HTR-8/SVneo (cell line): ENCODE data around the gene BCAS2.

Source experiments
- DNase-seq: peaks from one replicate; pipeline ENCODE4 v3.0.0; 2011; ENCODE audit warnings: low spot score, mixed read lengths; ENCODE audit not compliant: insufficient read length
- FAIRE-seq: peaks from 2 replicates; lab custom pipeline; 2011; peaks lifted over from hg19 to GRCh38; lab: Jason Lieb, UNC

Gene BCAS2

DNA sequence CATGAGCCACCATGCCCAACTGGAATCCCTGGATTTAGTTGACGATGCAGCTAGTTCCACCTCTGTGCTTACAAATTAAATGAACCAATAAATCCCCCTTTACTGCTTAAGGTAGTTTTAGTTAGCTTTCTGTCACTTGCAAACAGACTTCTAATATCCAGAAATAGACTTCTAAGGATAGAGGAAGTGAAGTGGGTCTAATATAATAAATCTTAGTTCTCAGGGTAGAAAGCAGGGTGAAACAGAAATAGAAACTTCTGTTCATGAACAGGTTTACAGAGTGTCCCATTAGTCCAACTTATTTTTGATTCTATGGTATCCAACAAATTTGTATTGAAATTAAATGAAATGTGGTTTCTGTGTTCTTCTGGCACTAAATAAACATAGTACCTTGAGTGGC lies 20.1 kb downstream of the BCAS2 start:
- FAIRE-seq, result no peak
- no peak for DNase-seq

DNA sequence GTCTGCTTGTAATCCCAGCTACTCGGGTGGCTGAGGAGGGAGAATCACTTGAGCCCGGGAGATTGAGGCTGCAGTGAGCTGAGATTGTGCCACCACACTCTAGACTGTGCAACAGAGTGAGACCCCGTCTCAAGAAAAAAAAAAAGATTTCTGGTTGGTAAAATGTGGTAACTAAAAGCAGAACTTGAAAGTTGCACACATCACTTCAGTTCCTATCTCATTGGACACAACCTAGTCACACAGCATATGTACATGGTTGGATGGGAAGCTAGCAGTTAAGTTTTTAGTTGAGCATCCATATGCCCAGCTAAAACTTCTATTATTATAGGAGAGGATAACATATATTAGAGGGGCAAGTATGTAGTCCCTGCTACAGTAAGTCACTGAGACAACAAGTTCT lies 22.1 kb downstream of the BCAS2 start:
- no peak for DNase-seq
- FAIRE-seq, result no peak

DNA sequence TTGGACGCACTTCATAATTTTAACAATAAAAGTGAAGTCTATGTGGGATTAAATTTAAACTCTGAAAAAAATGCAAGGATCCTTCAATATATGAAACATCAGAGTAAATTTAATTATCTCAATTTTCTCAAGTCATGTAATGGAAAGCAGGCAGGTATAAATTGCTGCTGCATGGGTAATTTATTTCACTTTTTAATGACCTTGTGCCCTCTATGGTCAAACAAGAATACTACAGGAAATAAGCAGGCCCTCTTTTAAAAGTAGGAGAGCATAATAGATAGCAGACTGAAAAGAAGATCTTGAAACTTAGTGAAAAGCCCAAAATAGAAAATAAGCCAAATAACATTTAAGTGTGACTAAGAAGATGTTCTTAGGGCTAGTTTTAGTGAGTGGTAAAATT lies 22.9 kb downstream of the BCAS2 start:
- FAIRE-seq, result no peak
- DNase-seq, result peak; percentile 6

DNA sequence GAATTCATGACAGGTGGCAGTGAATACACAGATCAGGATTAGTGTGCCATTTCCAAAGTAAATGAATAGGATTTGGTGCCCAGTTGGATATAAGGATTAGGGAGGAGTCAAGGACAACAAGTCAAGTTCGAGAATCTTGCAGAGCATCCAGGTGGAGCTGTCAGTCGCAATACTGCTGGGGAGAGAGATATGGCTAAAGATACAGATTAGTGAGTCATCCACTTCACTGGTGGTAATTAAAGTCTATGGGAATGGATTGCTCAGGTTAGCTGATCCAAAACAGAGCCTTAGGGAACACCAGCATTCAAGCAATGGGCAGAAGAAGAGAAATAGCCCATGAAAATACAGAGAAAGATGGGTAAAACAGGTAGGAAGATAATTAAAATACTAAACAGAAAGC lies 26.8 kb downstream of the BCAS2 start:
- FAIRE-seq (no peak), DNase-seq (no peak)

- FAIRE-seq, result no peak
- DNase-seq, result no peak
Measured at GRCh38 chr1:114552106-114552639, 29.2 kb downstream of the BCAS2 start.

- FAIRE-seq (no peak), DNase-seq (no peak)
Measured at GRCh38 chr1:114551400-114551799, 30.0 kb downstream of the BCAS2 start.

- FAIRE-seq (no peak), DNase-seq (no peak)
Measured at GRCh38 chr1:114550336-114550735, 31.1 kb downstream of the BCAS2 start.

DNA sequence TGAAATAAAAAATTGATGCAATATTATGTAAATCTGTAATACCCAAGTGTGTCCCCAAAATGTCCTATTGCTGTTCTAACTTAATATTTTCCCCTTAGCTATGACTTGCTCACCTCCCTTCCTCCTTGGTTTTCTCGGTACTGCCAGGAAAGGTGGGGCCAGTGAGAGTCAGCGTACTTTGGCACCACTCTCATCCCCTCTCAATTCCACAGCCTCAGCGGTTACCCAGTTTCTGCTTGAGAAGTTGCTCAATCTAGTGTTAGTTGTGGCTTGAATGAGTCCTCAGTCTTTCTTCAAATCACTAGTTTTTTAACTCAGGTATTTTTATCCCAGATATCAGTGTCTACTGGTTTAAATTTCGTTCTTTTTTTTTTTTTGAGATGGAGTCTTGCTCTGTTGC lies 32.3 kb downstream of the BCAS2 start:
- DNase-seq (no peak), FAIRE-seq (no peak)

- no peak for DNase-seq
- FAIRE-seq, result no peak
Measured at GRCh38 chr1:114547076-114547475, 34.3 kb downstream of the BCAS2 start.

GRCh38 chr1:114545796-114546195 lies 35.6 kb downstream of the BCAS2 start:
- no peak for FAIRE-seq
- DNase-seq, result no peak

GRCh38 chr1:114545315-114545714 lies 36.1 kb downstream of the BCAS2 start:
- no peak for DNase-seq
- FAIRE-seq, result no peak

DNA sequence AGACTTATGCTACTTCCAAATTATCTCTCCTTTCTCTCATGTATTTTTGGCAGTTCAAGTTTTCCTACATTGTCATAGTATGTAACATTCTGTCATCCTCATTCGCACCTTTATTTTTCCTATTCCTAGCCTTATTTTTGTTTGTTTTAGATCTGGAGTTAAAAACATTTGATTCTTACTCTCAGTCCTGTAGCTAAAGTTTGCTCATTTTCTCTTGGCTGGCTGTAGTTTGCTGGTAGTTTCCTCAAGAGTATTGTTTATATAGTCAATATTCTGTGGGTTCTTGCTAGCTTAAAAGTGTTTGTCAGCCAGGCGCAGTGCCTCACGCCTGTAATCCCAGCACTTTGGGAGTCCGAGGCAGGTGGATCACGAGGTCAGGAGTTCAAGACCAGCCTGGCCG lies 40.6 kb downstream of the BCAS2 start:
- DNase-seq, result no peak
- no peak for FAIRE-seq

GRCh38 chr1:114540272-114540671 lies 41.1 kb downstream of the BCAS2 start:
- FAIRE-seq (no peak), DNase-seq (peak; percentile 3)

- DNase-seq (no peak), FAIRE-seq (no peak)
Measured at GRCh38 chr1:114536043-114536442, 45.4 kb downstream of the BCAS2 start.

- FAIRE-seq, result no peak
- no peak for DNase-seq
Measured at GRCh38 chr1:114535401-114535800, 46.0 kb downstream of the BCAS2 start.

- FAIRE-seq, result no peak
Measured at GRCh38 chr1:114531094-114531493, 50.3 kb downstream of the BCAS2 start.

DNA sequence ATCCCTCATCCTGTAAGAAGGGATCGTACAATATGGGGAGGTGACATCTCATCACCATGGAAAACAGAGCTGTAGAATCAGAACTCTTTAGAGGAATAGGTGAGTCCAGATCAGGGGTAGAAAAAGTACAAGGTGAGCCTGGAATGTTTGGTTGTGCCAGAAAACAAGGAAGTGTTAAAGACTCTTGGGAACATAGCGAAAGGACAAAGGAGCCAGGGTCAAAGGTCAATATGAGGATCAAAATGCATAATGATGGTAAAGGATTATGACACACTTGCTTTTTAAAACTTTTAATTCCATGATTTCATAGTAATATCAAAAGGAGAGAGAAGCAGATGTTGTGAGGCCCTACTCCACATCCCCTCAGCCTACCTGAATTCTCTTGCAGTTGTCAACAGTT lies 51.2 kb downstream of the BCAS2 start:
- FAIRE-seq (no peak), DNase-seq (no peak)

More at GRCh38 chr1:114531094-114531493, 50.3 kb downstream of the BCAS2 start:
- no peak for DNase-seq

- FAIRE-seq, result no peak
- no peak for DNase-seq
Measured at GRCh38 chr1:114524944-114525343, 56.5 kb downstream of the BCAS2 start.

- DNase-seq (no peak), FAIRE-seq (no peak)
Measured at GRCh38 chr1:114522264-114522575, 59.2 kb downstream of the BCAS2 start.

GRCh38 chr1:114521396-114522263 lies 59.8 kb downstream of the BCAS2 start:
- no peak for FAIRE-seq

More at GRCh38 chr1:114521396-114522263, 59.8 kb downstream of the BCAS2 start:
- no peak for DNase-seq
